Panc1 (cell line): Measurements from ENCODE around the gene ENDOV. TPM values are rescaled to one million over a fixed set of nuclear protein-coding genes. Genes with fewer than 3 reads are reported as not detected.

Experiments used
- ATAC-seq: fragments of 200-7000 bp; cut with Tn5 transposase; 2 replicates; pipeline ENCODE4 v1.9.1; 2020; ENCODE audit warnings: mild to moderate bottlenecking, moderate library complexity
- BruUV-seq: library from RNA; stranded (reverse); fragments of 400-500 nt; replicated peaks from 2 replicates; lab custom pipeline; 2021; lab: Mats Ljungman, UMichigan
- CTCF ChIA-PET: fragments of 300-600 bp; sonication (Branson Sonifier 250); formaldehyde crosslinking; loops from one replicate; lab custom pipeline; 2022; ENCODE audit warnings: antibody characterized with exemption; lab: Charles Lee
- POLR2A ChIA-PET: fragments of 300-600 bp; sonication (Branson Sonifier 250); formaldehyde crosslinking; loops from one replicate; lab custom pipeline; 2022; ENCODE audit warnings: antibody characterized with exemption; lab: Charles Lee
- DNase-seq: peaks from one replicate; pipeline ENCODE4 v3.0.0-alpha.2; 2010; ENCODE audit warnings: low read depth, low spot score
- H3K27ac ChIP-seq: 2 replicates; pipeline ENCODE4 v1.5.1; 2011; ENCODE audit warnings: mild to moderate bottlenecking, low read length, inconsistent platforms
- H3K27me3 ChIP-seq: fragments of 200-500 bp; sonication (Bioruptor generic); 2 replicates; pipeline ENCODE4 v1.6.0; 2014; ENCODE audit warnings: low read length, inconsistent platforms; ENCODE audit not compliant: control insufficient read depth, insufficient read depth
- H3K36me3 ChIP-seq: fragments of 200-500 bp; sonication (Bioruptor generic); 2 replicates; pipeline ENCODE4 v1.5.1; 2014; ENCODE audit warnings: inconsistent platforms, mild to moderate bottlenecking, low read length, moderate library complexity; ENCODE audit not compliant: control insufficient read depth, insufficient read depth
- H3K4me1 ChIP-seq: 2 replicates; pipeline ENCODE4 v1.5.1; 2011; ENCODE audit warnings: inconsistent platforms, mild to moderate bottlenecking, low read length, moderate library complexity; ENCODE audit not compliant: control insufficient read depth, insufficient read depth
- H3K4me3 ChIP-seq, 2 experiments: 2 replicates each; pipeline ENCODE4 v1.5.1; 2011 to 2012; ENCODE audit warnings: low read depth in 2 of 2, low read length in 2 of 2, mild to moderate bottlenecking in 2 of 2, inconsistent platforms in 1 of 2, moderate library complexity in 1 of 2
- H3K9me3 ChIP-seq: fragments of 200-500 bp; sonication (Bioruptor generic); 2 replicates; pipeline ENCODE4 v1.5.1; 2014; ENCODE audit warnings: low read depth, mild to moderate bottlenecking, inconsistent platforms, low read length, moderate library complexity; ENCODE audit not compliant: control insufficient read depth, insufficient read depth
- POLR2AphosphoS5 ChIP-seq: IDR thresholded peaks from 2 replicates; pipeline ENCODE4 v1.6.1; 2012; ENCODE audit warnings: mild to moderate bottlenecking, low read depth, low read length, moderate library complexity
- SIN3A ChIP-seq: IDR thresholded peaks from 2 replicates; pipeline ENCODE4 v1.6.1; 2012; ENCODE audit warnings: low read depth, mild to moderate bottlenecking, low read length, moderate library complexity, borderline replicate concordance; ENCODE audit not compliant: insufficient read depth
- TCF7L2 ChIP-seq: IDR thresholded peaks from 2 replicates; pipeline ENCODE4 v1.6.1; 2011; ENCODE audit warnings: mild to moderate bottlenecking, low read depth, low read length, inconsistent platforms
- in situ Hi-C: cut with HindIII; loops from 2 replicates; pipeline ENCODE4 v1.10.0; 2016; ENCODE audit warnings: low sequenced_read_pairs, low pct_unique_long_range_greater_than_20kb
- intact Hi-C: fragments of 100-400 bp; cut with micrococcal nuclease; formaldehyde crosslinking; loops from one replicate; pipeline ENCODE4 v1.10.0; 2022; ENCODE audit not compliant: unreplicated experiment
- total RNA-seq: library from RNA; stranded (reverse); gene quantifications from one replicate; pipeline ENCODE4 v1.2.1, GENCODE V29; 2021; ENCODE audit not compliant: unreplicated experiment
- TF ChIP-seq, protein P1 (sequence below): fragments of 450-650 bp; IDR thresholded peaks from 2 replicates; pipeline ENCODE4 v1.5.1; 2017; ENCODE audit warnings: mild to moderate bottlenecking
- TF ChIP-seq, protein P2 (sequence below), 2 experiments: IDR thresholded peaks; 2 replicates each; pipeline ENCODE4 v1.6.1; 2011 to 2012; ENCODE audit warnings: low read depth in 2 of 2, control low read depth in 1 of 2, low read length in 1 of 2, mild to moderate bottlenecking in 1 of 2, moderate library complexity in 1 of 2; ENCODE audit not compliant: insufficient read depth in 1 of 2

The ENDOV gene
- total RNA-seq, 1 experiment from 2014 or later, result 37.1 TPM

DNA sequence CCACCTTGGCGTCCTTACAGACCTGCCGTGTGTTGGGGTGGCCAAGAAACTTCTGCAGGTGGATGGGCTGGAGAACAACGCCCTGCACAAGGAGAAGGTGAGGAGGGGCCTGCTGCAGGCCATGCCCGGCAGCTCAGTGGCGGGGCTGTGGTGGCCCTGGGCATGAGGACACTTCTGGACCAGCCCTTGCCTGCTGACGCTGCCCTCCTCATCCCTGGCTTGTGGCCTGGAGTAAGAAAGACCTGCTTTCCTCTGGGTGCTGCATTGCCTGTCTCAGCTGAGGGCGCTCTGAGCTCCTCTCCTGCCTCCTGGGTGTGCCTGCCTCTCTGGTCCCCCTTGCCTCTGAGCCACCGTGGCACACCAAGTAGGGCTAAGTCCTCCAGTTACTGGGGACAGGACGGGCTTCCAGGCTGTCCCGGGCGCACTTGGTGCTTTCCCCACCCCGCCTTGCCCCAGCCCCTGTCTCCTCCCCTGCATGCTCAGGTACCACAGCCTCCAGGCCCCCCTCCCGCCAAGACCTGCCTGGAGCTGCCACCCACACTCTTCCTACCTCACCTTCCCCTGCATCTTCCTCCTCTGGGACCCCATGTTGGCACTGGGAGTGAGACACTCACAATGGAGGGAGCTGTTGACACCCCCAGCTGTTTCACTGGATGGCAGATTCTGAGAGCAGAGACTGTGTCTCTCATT lies 8.7 kb downstream of the ENDOV start:
- intact Hi-C loops, result no loop called here
- TF ChIP-seq POLR2AphosphoS5 (no peak), TCF7L2 (no peak), SIN3A (no peak)
- TF ChIP-seq, protein P1, sequence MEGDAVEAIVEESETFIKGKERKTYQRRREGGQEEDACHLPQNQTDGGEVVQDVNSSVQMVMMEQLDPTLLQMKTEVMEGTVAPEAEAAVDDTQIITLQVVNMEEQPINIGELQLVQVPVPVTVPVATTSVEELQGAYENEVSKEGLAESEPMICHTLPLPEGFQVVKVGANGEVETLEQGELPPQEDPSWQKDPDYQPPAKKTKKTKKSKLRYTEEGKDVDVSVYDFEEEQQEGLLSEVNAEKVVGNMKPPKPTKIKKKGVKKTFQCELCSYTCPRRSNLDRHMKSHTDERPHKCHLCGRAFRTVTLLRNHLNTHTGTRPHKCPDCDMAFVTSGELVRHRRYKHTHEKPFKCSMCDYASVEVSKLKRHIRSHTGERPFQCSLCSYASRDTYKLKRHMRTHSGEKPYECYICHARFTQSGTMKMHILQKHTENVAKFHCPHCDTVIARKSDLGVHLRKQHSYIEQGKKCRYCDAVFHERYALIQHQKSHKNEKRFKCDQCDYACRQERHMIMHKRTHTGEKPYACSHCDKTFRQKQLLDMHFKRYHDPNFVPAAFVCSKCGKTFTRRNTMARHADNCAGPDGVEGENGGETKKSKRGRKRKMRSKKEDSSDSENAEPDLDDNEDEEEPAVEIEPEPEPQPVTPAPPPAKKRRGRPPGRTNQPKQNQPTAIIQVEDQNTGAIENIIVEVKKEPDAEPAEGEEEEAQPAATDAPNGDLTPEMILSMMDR, result no peak
- TF ChIP-seq, protein P2, sequence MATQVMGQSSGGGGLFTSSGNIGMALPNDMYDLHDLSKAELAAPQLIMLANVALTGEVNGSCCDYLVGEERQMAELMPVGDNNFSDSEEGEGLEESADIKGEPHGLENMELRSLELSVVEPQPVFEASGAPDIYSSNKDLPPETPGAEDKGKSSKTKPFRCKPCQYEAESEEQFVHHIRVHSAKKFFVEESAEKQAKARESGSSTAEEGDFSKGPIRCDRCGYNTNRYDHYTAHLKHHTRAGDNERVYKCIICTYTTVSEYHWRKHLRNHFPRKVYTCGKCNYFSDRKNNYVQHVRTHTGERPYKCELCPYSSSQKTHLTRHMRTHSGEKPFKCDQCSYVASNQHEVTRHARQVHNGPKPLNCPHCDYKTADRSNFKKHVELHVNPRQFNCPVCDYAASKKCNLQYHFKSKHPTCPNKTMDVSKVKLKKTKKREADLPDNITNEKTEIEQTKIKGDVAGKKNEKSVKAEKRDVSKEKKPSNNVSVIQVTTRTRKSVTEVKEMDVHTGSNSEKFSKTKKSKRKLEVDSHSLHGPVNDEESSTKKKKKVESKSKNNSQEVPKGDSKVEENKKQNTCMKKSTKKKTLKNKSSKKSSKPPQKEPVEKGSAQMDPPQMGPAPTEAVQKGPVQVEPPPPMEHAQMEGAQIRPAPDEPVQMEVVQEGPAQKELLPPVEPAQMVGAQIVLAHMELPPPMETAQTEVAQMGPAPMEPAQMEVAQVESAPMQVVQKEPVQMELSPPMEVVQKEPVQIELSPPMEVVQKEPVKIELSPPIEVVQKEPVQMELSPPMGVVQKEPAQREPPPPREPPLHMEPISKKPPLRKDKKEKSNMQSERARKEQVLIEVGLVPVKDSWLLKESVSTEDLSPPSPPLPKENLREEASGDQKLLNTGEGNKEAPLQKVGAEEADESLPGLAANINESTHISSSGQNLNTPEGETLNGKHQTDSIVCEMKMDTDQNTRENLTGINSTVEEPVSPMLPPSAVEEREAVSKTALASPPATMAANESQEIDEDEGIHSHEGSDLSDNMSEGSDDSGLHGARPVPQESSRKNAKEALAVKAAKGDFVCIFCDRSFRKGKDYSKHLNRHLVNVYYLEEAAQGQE (IDR thresholded peaks at IDR 0.05; ENCODE audit: insufficient read depth in 1 of 2, low read depth in 2 of 2, low read length in 1 of 2), result no peak

DNA sequence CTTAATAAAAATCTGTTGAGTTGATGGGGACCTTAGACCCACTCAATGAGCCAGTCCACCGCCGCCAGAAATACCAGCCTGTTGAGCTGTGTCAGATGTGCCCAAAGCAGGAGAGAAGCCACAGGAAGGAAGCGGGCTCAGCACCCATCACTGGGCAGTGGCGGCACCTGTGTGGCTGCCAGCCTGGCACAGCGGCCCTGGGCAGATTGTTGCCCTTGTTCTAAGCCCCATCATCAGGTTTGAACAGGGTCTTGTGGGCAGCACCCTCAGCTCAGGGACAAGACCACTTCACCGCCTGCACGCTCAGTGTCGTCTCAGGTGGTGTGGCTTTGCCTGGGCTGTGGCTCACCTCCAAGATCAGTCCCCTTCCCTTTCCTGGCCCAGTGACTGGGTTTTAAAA lies 9.3 kb downstream of the ENDOV start:
- Histone ChIP-seq H3K9me3 (no peaks in the 10 kb centered on the region), H3K4me3 (no peak overlapping the region), H3K27me3 (no peaks in the 10 kb centered on the region), H3K4me1 (no peaks in the 10 kb centered on the region), H3K36me3 (no peaks in the 10 kb centered on the region), H3K27ac (no peak overlapping the region)
- no TSS peak for BruUV-seq
- intact Hi-C loops (no loop called here), in situ Hi-C loops (no loop called here)
- ATAC-seq (no peak), DNase-seq (no peak)
- POLR2A ChIA-PET, result interaction anchor here (0.6 kb wide), 1 partner anchor 241 kb away, joined by 3 read pairs; no protein-coding TSS in a partner anchor
- TF ChIP-seq, protein P2 (IDR thresholded peaks at IDR 0.05; ENCODE audit: insufficient read depth in 1 of 2, low read depth in 2 of 2, low read length in 1 of 2), result no peak
- CTCF ChIA-PET, result interaction anchor here (0.6 to 1.6 kb wide), 2 partner anchors 8 to 151 kb away, joined by 3 to 4 read pairs; no protein-coding TSS in a partner anchor

More for the DNA sequence above, 8.7 kb downstream of the ENDOV start:
- BruUV-seq, result no TSS peak
- H3K27ac ChIP-seq, result no peak overlapping the region
- ATAC-seq (no peak), DNase-seq (no peak)
- ChIA-PET POLR2A (interaction anchor here (0.6 kb wide), 1 partner anchor 241 kb away, joined by 3 read pairs; no protein-coding TSS in a partner anchor), CTCF (interaction anchor here (0.7 kb wide), 1 partner anchor 93 kb away, joined by 3 read pairs; no protein-coding TSS in a partner anchor)
- H3K36me3 ChIP-seq, result no peaks in the 10 kb centered on the region
- no peaks in the 10 kb centered on the region for H3K9me3 ChIP-seq
- H3K4me3 ChIP-seq, result no peak overlapping the region
- in situ Hi-C loops, result no loop called here
- H3K27me3 ChIP-seq, result no peaks in the 10 kb centered on the region
- no peaks in the 10 kb centered on the region for H3K4me1 ChIP-seq
